Fibroblast of mammary gland (primary cell): ENCODE measurements around the gene PRKG1.
A peak's percentile ranks its signal among the peaks of the same experiment; 100 is the strongest.

Source experiments
- DNase-seq: peaks from one replicate; pipeline ENCODE4 v3.0.0-alpha.2; 2010; ENCODE audit warnings: low read depth
- H3K4me3 ChIP-seq: 2 replicates; pipeline ENCODE4 v1.5.1; 2011; ENCODE audit warnings: low read depth, mild to moderate bottlenecking, low read length, moderate library complexity; ENCODE audit not compliant: control insufficient read depth
- TF ChIP-seq, protein P1 (sequence below): conservative IDR thresholded peaks from 2 replicates; pipeline ENCODE4 v1.5.1; 2011; ENCODE audit warnings: low read depth, low read length, inconsistent platforms; ENCODE audit not compliant: control insufficient read depth, insufficient read depth

Gene PRKG1

DNA sequence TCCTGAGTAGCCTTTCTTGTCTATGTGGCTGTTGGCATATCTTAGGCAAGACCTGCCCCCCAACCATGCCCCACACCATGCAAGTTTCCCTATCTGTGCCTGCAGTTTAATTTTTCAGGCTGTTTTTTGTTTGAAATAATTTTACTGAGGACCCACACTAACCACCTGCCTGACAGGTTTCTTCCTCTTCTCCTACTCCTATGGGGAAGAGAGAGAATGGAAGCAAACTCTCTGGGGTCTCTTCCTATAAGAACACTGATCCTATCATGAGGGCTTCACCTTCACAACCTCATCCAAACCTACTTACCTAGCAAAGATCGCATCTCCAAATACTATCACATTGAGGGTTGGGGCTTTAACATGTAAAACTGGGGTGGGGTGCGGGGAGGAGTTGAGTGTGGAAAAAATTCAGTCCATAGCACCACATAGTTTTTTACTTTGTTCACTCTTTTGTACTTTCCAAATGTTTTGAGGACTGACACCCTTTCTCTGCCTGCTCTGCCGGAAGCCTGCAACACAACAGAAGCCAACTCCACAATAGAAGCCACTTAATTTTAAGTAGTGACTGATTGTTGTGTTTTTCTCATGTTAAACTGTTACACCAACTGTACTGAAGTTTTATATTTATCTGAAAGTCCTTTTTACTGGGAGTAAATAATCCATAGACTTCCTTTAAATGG lies 692.3 kb downstream of the PRKG1 start:
- no peak overlapping the region for H3K4me3 ChIP-seq
- DNase-seq = no peak
- TF ChIP-seq, protein P1, sequence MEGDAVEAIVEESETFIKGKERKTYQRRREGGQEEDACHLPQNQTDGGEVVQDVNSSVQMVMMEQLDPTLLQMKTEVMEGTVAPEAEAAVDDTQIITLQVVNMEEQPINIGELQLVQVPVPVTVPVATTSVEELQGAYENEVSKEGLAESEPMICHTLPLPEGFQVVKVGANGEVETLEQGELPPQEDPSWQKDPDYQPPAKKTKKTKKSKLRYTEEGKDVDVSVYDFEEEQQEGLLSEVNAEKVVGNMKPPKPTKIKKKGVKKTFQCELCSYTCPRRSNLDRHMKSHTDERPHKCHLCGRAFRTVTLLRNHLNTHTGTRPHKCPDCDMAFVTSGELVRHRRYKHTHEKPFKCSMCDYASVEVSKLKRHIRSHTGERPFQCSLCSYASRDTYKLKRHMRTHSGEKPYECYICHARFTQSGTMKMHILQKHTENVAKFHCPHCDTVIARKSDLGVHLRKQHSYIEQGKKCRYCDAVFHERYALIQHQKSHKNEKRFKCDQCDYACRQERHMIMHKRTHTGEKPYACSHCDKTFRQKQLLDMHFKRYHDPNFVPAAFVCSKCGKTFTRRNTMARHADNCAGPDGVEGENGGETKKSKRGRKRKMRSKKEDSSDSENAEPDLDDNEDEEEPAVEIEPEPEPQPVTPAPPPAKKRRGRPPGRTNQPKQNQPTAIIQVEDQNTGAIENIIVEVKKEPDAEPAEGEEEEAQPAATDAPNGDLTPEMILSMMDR = no peak

DNA sequence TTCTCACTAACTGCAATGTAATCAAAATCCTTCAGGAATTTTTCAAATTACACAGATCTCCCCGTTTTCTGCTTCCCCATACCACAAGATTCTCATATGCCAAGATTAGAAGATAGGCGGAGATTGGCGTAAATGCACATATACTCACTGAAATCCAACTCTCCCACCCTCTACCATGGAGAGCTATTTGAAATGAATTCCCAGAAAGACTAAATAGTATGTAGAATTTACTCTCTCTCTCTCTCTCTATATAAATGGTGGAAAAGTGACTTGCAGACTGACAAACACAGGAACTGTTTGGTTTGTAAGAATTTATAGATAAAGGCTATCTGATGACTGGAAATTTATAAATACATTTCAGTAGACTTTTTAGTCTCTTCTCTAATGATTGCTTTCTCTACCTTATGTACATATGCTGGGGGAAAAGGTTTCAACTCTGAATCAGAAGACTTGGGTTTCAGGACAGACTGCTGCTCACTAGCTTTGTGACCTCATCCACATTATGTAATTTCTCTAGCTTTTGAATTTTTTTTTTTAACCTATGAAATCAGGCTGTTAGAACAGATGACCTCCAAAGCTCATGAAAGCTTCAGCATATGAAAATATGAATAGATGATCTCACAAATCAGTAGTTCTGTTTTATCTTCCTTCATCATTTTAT lies 692.9 kb downstream of the PRKG1 start:
- no peak overlapping the region for H3K4me3 ChIP-seq
- no peak for DNase-seq
- TF ChIP-seq, protein P1 = no peak

DNA sequence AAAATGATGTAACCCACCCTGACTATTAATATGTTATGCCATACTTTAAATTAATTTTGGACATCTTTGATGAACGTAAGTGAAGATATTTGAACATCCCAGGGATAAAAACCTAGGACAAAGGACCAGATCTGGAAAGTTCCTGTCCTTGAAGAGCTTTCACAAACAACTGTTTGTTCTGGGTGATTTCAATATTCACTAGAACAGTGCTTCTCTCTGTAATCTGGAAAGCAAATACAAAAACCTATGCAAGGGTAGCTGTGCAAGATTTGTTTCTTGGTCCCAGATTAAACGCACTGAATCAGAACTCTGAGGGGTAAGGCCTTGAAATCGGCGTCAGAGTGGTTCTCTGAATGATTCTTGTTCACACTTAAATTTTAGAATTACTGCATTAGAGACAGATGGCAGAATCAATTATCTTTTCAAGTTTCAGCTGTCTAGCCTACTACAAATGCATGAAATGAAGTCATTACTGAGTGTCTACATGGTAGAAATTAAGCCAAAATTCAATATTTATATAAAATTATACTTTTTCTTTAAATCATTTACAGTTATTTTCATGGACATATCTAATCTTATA lies 694.7 kb downstream of the PRKG1 start:
- DNase-seq = no peak
- no peak overlapping the region for H3K4me3 ChIP-seq
- TF ChIP-seq, protein P1 = no peak

DNA sequence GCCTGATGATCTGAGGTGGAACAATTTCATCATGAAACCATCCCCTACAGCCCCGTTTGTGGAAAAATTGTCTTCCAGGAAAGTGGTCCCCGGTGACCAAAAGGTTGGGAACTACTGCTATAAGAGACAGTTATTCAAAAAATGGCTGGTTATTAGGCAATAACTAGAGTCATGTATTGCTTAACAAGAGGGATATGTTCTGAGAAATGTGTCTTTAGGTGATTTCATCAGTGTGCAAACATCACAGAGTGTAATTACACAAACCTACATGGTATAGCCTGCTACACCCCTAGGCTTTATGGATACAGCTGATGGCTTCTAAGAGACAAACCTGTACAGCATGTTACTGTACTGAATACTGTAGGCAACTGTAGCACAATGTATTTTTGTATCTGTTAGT lies 696.4 kb downstream of the PRKG1 start:
- peak; percentile 75 for DNase-seq
- no peak overlapping the region for H3K4me3 ChIP-seq
- TF ChIP-seq, protein P1 = no peak

DNA sequence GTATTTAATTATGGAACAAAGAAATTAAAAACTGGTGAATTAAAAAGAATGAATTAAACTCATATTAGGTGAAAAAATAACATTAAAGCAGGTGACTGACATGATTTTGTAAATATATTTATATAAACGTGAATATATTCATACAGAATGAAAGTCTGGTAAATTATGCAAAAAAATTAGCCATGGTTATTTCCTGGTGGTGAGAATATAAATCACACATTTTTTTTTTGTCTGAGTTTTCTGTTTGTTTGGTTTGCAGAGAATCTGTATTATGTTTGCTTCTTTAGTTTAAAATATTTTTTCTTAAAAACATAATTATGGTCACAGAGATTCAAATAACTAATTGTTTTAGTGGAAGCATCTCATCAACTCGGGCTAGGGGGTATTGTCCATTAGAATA lies 698.1 kb downstream of the PRKG1 start:
- TF ChIP-seq, protein P1 = no peak
- no peak for DNase-seq

DNA sequence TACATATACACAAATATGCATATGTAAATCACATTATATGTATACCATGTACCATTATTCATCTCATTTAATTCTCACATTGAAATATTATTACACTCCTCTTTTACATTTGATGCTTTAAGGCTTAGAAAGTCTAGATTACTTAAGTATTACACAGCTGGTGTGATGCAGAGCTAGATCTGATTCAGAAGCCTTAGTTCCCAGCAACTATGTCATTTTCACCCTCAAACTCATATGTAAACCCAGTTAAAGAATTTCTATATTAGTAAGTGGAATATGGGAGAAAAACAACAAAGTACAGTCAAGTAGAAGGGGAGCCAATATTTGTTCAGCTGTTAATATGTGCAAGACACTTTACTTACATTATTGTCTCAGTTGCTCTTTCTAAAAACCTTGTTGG lies 699.4 kb downstream of the PRKG1 start:
- H3K4me3 ChIP-seq = no peak overlapping the region
- TF ChIP-seq, protein P1 = no peak
- DNase-seq = peak; percentile 33

More for the DNA sequence above, 698.1 kb downstream of the PRKG1 start:
- no peak overlapping the region for H3K4me3 ChIP-seq
